Lower lobe of right lung (tissue), 2 donors: Measurements from ENCODE around the gene TSPYL1. TPM values are rescaled to one million over a fixed set of nuclear protein-coding genes. Genes with fewer than 3 reads are reported as not detected.

Experiments
- ATAC-seq, 2 donors: fragments of 200-7000 bp; cut with Tn5 transposase; one replicate each; pipeline ENCODE4 v1.9.1; 2020 to 2022; ENCODE audit warnings: mild to moderate bottlenecking in 2 of 2, moderate library complexity in 2 of 2
- DNase-seq: peaks from one replicate; pipeline ENCODE4 v3.0.0-alpha.2; 2020
- H3K27ac ChIP-seq: fragments of 200-600 bp; one replicate; pipeline ENCODE4 v1.8.0; 2022
- H3K27me3 ChIP-seq: fragments of 200-600 bp; one replicate; pipeline ENCODE4 v1.8.0; 2022; ENCODE audit warnings: low read depth
- H3K36me3 ChIP-seq: fragments of 200-600 bp; one replicate; pipeline ENCODE4 v1.8.0; 2022; ENCODE audit warnings: mild to moderate bottlenecking
- H3K4me1 ChIP-seq: fragments of 200-600 bp; one replicate; pipeline ENCODE4 v1.8.0; 2022
- H3K4me3 ChIP-seq: fragments of 200-600 bp; one replicate; pipeline ENCODE4 v1.8.0; 2022; ENCODE audit warnings: mild to moderate bottlenecking
- H3K9me3 ChIP-seq: fragments of 200-600 bp; one replicate; pipeline ENCODE4 v1.8.0; 2022
- intact Hi-C: fragments of 100-400 bp; cut with DNase I; formaldehyde crosslinking; loops from one replicate; pipeline ENCODE4 v1.11.0; 2022
- total RNA-seq: library from RNA; stranded (reverse); fragmentation: NEBNext Ultra II Directional; extraction: Animal tissue kit (Norgen Biotek cat#: 25700); gene quantifications from one replicate; pipeline ENCODE4 v1.2.1, GENCODE V29; 2021
- TF ChIP-seq, protein P1 (sequence below): fragments of 200-600 bp; IDR thresholded peaks from one replicate; pipeline ENCODE4 v1.8.0; 2022; ENCODE audit warnings: antibody characterized with exemption, mild to moderate bottlenecking
- donor health status: DM: no; HTN: yes; CAD: no; lungs with severe emphysema.

The TSPYL1 gene
- total RNA-seq, 1 donor from 2014 or later = 72.7 TPM

- Histone ChIP-seq H3K4me3 (no peak overlapping the region), H3K27ac (no peak overlapping the region), H3K9me3 (no peaks in the 10 kb centered on the region), H3K27me3 (no peaks in the 10 kb centered on the region), H3K4me1 (peaks cover 13% of the 10 kb centered on the region), H3K36me3 (no peaks in the 10 kb centered on the region)
- no peak for ATAC-seq
- no peak for DNase-seq
- TF ChIP-seq, protein P1, sequence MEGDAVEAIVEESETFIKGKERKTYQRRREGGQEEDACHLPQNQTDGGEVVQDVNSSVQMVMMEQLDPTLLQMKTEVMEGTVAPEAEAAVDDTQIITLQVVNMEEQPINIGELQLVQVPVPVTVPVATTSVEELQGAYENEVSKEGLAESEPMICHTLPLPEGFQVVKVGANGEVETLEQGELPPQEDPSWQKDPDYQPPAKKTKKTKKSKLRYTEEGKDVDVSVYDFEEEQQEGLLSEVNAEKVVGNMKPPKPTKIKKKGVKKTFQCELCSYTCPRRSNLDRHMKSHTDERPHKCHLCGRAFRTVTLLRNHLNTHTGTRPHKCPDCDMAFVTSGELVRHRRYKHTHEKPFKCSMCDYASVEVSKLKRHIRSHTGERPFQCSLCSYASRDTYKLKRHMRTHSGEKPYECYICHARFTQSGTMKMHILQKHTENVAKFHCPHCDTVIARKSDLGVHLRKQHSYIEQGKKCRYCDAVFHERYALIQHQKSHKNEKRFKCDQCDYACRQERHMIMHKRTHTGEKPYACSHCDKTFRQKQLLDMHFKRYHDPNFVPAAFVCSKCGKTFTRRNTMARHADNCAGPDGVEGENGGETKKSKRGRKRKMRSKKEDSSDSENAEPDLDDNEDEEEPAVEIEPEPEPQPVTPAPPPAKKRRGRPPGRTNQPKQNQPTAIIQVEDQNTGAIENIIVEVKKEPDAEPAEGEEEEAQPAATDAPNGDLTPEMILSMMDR = no peak
- intact Hi-C loops = no loop called here
Measured at GRCh38 chr6:116258520-116258919, 21.2 kb downstream of the TSPYL1 start.

DNA sequence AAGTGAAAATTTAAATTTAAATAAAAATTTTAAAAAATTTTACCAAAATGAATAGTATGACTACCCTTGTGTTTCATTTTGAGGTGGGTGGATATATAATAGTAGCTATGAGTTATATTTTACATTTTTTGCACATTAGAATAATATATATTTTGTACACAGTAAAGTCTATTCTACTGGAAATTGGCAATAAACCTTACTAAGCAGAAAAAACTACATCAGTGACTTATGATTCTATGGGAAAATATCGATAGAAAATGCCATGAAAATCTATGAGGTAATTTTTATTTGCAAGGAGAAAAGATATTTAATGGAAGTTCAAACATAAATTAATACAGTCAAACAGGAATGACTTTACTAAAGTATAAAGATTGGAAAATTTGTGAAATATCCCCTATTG lies 23.0 kb downstream of the TSPYL1 start:
- Histone ChIP-seq H3K27ac (no peak overlapping the region), H3K27me3 (no peaks in the 10 kb centered on the region), H3K4me1 (peaks cover 29% of the 10 kb centered on the region), H3K4me3 (no peak overlapping the region), H3K36me3 (no peaks in the 10 kb centered on the region), H3K9me3 (no peaks in the 10 kb centered on the region)
- intact Hi-C loops = no loop called here
- no peak for ATAC-seq
- TF ChIP-seq, protein P1 = no peak
- no peak for DNase-seq

DNA sequence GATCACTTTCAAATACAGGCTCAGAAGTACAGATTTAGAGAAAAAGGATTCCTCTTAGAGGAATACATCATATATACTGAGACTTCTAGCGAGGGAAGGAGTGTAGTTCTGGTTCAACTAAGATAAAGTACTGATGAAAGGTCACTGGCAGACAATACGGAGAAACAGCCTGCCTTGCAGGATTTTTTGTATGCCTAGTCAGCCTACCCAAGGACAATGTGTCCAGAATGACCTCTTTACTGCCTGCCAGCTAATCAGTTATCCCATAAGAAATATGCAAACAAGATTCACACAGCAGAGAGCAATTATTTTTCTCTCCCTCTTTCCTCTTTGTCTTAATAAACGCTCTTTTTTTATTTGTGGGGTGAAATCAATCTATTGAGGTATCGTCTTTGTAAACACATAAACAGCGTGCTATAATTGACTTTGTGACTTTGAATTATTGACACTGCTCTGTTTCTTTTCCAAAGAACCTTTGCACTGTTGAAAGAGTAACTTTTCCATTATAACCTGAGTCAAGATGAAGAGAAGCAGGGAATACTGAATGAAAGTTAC lies 24.4 kb downstream of the TSPYL1 start:
- peaks cover 42% of the 10 kb centered on the region for H3K4me1 ChIP-seq
- ATAC-seq (no peak), DNase-seq (no peak)
- intact Hi-C loops = no loop called here
- no peak overlapping the region for H3K27ac ChIP-seq
- H3K9me3 ChIP-seq = no peaks in the 10 kb centered on the region
- H3K27me3 ChIP-seq = no peaks in the 10 kb centered on the region
- no peaks in the 10 kb centered on the region for H3K36me3 ChIP-seq
- TF ChIP-seq, protein P1 = no peak
- H3K4me3 ChIP-seq = no peak overlapping the region

GRCh38 chr6:116254297-116255056 lies 25.3 kb downstream of the TSPYL1 start:
- H3K9me3 ChIP-seq = no peaks in the 10 kb centered on the region
- TF ChIP-seq, protein P1 = no peak
- intact Hi-C loops = no loop called here
- peak overlapping the region; percentile 90 for H3K27ac ChIP-seq
- H3K36me3 ChIP-seq = no peaks in the 10 kb centered on the region
- peaks cover 50% of the 10 kb centered on the region for H3K4me1 ChIP-seq
- ATAC-seq (no peak), DNase-seq (no peak)
- H3K4me3 ChIP-seq = peak overlapping the region; percentile 88
- no peaks in the 10 kb centered on the region for H3K27me3 ChIP-seq

DNA sequence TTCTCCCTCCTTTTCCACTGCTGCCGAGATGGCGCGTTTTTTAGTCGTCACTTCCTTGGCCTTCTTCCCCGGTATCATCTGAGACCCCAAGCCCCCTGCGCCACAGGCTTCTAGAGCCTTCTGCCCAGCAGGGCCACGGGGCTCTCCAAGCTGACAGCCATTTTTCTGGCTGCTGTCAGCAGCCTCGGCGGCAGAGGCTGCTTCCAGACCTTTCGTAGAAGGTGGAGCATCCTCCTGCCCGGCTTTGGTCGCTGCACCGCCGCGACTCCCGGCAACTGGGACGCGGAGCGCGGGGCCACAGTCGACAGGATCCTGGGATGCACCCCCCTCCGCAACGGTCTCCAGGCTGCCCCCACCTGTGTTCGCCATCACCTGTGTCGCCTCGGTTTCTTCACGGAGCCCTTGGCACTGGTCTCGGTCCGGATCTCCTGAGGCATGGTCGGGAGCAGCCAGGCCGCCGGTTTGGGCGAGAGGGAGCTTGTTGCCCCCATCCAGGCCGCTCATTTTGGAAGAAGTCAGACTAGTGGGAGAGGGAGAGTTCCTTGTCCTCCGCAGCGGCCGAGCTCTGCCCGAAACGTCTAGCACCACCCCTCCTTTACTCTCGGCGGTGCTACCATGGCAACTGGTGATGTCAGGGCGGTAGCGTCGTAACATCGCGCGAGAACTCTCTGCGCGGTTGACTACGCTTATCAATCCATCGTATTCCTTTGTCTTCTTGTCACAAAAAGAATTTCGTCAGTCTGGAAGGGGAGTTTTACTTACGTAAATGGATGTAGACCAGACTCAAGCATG lies 26.0 kb downstream of the TSPYL1 start, which contains the start of gene TSPYL4:
Gene TSPYL4, minus strand, starts transcription at position 571 of the 792 bp plus-strand sequence. Its CDS starts 67 bp downstream, at position 504.
- H3K27ac ChIP-seq = peak within 1 kb of the TSS; percentile 90
- intact Hi-C loops = no loop called here
- DNase-seq = peak; percentile 95
- TF ChIP-seq, protein P1 = no peak
- peak within 1 kb of the TSS; percentile 88 for H3K4me3 ChIP-seq
- H3K27me3 ChIP-seq = no peaks in the 10 kb centered on the region
- H3K9me3 ChIP-seq = no peaks in the 10 kb centered on the region
- H3K4me1 ChIP-seq = peaks cover 57% of the 10 kb centered on the region
- no peaks in the 10 kb centered on the region for H3K36me3 ChIP-seq
- peak; percentile 98 to 100 for ATAC-seq
